Psoas muscle (tissue), 8 donors: Measurements from ENCODE around the gene GRIA1. TPM values are rescaled to one million over a fixed set of nuclear protein-coding genes. Genes with fewer than 3 reads are reported as not detected.

ENCODE experiments used
- ATAC-seq, 4 donors: fragments of 200-7000 bp; cut with Tn5 transposase; one replicate each; pipeline ENCODE4 v1.9.1; 2020; ENCODE audit warnings: moderate library complexity in 3 of 4, mild to moderate bottlenecking in 2 of 4
- DNase-seq, 2 donors: peaks; one replicate each; pipeline ENCODE4 v3.0.0-alpha.2; 2020
- H3K27ac ChIP-seq: fragments of 200-600 bp; one replicate; pipeline ENCODE4 v1.8.0; 2022
- H3K27me3 ChIP-seq, 3 donors: fragments of 200-600 bp in 1 of 3; one replicate each; pipeline versions ENCODE4 v1.6.1 to v1.8.0; 2013 to 2022; ENCODE audit warnings: low read length in 2 of 3, mild to moderate bottlenecking in 2 of 3, moderate library complexity in 1 of 3; ENCODE audit not compliant: insufficient read depth in 3 of 3
- H3K36me3 ChIP-seq, 2 donors: fragments of 200-600 bp in 1 of 2; one replicate each; pipeline versions ENCODE4 v1.6.1 to v1.8.0; 2013 to 2022; ENCODE audit warnings: low read depth in 1 of 2, mild to moderate bottlenecking in 1 of 2, moderate library complexity in 1 of 2; ENCODE audit not compliant: insufficient read depth in 1 of 2
- H3K4me1 ChIP-seq: fragments of 200-600 bp; one replicate; pipeline ENCODE4 v1.8.0; 2022
- H3K4me3 ChIP-seq: fragments of 200-600 bp; one replicate; pipeline ENCODE4 v1.8.0; 2022; ENCODE audit warnings: mild to moderate bottlenecking
- H3K9me3 ChIP-seq: fragments of 200-600 bp; one replicate; pipeline ENCODE4 v1.8.0; 2022
- WGBS, 3 donors: extraction: QIAGEN DNeasy Blood & Tissue Kit; methylation state at CpG; one replicate each; pipeline versions ENCODE4 v1.1.6 to v1.1.7; 2013; 5-methylcytosine and 5-hydroxymethylcytosine counted together
- intact Hi-C, 2 donors: fragments of 100-400 bp; cut with DNase I; formaldehyde crosslinking; loops; one replicate each; pipeline versions ENCODE4 v1.11.0 to v1.14.2; 2022
- polyA plus RNA-seq, 3 donors: library from polyadenylated mRNA; stranded (reverse); fragments of 200-250 nt; gene quantifications; one replicate each; pipeline ENCODE4 v1.2.3, GENCODE V29; 2013
- total RNA-seq, 4 donors: library from RNA; stranded (reverse); fragmentation: NEBNext Ultra II Directional in 2 of 4; extraction: Animal tissue kit (Norgen Biotek cat#: 25700) in 2 of 4; gene quantifications; one replicate each; pipeline versions ENCODE4 v1.2.1 to v1.2.4, GENCODE V29; 2021 to 2023
- TF ChIP-seq, protein P1 (sequence below): fragments of 200-600 bp; IDR thresholded peaks from one replicate; pipeline ENCODE4 v1.8.0; 2022; ENCODE audit warnings: antibody characterized with exemption
- donor health status: healthy with polysubstance abuse.
- donor health status: DM: no; HTN: no; CAD: no; lungs with moderate emphysema.
- donor health status: Bipolar disorder and iron deficiency.
- donor health status: healthy.
- donor health status: DM: yes; HTN: yes; CAD: no.
- donor health status: DM: no; HTN: no; CAD: no.
- donor health status: DM: no; HTN: no; CAD: no.
- donor health status: DM: yes; HTN: yes; CAD: no.

Gene GRIA1
- total and polyA plus RNA-seq, 7 donors = 0.03 to 0.49 (median 0.28) TPM; not detected in 2

GRCh38 chr5:153676821-153677220 is 186.4 kb downstream of the GRIA1 start:
- TF ChIP-seq, protein P1, sequence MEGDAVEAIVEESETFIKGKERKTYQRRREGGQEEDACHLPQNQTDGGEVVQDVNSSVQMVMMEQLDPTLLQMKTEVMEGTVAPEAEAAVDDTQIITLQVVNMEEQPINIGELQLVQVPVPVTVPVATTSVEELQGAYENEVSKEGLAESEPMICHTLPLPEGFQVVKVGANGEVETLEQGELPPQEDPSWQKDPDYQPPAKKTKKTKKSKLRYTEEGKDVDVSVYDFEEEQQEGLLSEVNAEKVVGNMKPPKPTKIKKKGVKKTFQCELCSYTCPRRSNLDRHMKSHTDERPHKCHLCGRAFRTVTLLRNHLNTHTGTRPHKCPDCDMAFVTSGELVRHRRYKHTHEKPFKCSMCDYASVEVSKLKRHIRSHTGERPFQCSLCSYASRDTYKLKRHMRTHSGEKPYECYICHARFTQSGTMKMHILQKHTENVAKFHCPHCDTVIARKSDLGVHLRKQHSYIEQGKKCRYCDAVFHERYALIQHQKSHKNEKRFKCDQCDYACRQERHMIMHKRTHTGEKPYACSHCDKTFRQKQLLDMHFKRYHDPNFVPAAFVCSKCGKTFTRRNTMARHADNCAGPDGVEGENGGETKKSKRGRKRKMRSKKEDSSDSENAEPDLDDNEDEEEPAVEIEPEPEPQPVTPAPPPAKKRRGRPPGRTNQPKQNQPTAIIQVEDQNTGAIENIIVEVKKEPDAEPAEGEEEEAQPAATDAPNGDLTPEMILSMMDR = no peak
- DNase-seq = no peak
- Histone ChIP-seq H3K4me1 (no peaks in the 10 kb centered on the region), H3K27me3 (no peaks in the 10 kb centered on the region), H3K36me3 (no peaks in the 10 kb centered on the region), H3K4me3 (no peak overlapping the region), H3K27ac (no peak overlapping the region), H3K9me3 (no peaks in the 10 kb centered on the region)
- 64 to 77% (median 72%) methylated on average over 7 of the region's 7 CpGs for WGBS, 3 donors
- intact Hi-C loops = no loop called here
- ATAC-seq = no peak

DNA sequence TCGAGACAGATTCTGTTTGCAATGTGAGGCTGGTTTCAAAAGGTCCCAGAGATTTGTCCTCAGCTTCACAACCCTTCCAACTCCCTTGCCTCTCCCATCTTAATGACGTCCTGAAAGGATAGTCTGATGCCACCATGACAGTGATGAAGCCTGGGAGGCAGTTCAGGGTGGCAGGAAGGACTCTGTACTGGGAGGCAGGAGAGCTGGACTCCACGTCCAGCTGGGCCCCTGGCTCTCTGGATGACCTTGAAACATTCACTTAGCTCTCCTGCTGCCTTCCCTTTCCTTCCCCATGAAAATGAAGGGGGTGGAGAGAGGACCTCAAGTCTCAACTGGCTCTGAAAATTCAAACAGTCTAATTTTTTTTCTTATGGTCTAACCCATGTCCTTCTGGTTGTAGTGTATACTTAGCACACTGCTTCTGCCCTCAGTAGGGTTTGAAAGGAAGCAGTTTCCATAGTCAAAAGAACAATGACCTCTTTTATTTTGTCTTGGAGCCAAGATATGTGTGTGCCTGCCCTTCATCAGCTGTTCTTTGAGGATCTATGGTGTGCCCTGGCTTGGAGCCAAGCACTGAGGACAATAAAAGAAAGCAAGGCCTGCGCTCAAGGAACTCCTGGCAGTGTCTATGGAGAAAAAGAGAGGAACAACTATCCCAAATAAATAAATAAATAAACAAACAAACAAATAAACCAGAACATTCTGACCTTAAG is 188.3 kb downstream of the GRIA1 start:
- Histone ChIP-seq H3K27me3 (no peaks in the 10 kb centered on the region), H3K36me3 (no peaks in the 10 kb centered on the region), H3K4me3 (no peak overlapping the region), H3K9me3 (no peaks in the 10 kb centered on the region), H3K4me1 (no peaks in the 10 kb centered on the region), H3K27ac (no peak overlapping the region)
- ATAC-seq (no peak), DNase-seq (no peak)
- 25 to 36% (median 26%) methylated on average over 4 of the region's 4 CpGs for WGBS, 3 donors
- intact Hi-C loops = no loop called here
- TF ChIP-seq, protein P1 = no peak

DNA sequence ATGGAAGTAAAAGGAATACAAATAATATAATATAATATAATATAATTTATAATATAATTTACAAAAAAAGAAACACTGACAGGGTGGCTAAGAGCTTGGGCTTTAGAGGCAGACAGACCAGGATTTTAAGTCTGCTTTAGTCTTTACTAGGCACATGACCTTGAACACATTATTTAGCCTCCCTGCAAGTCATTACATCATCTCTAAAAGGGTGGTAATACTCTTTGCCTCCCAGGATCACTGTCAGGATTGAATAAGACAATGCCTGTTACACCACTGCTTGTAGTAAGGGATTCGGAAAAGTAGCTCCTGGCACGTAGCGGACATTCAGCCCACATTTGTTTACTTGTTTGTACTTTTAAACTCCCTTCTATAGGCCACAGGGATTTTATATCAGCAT is 199.8 kb downstream of the GRIA1 start:
- H3K36me3 ChIP-seq = no peaks in the 10 kb centered on the region
- H3K27me3 ChIP-seq = no peaks in the 10 kb centered on the region
- WGBS, 3 donors = 86 to 91% (median 90%) methylated on average over 3 of the region's 3 CpGs
- ATAC-seq (no peak), DNase-seq (no peak)
- intact Hi-C loops = no loop called here
- no peak overlapping the region for H3K4me3 ChIP-seq
- H3K27ac ChIP-seq = no peak overlapping the region
- no peaks in the 10 kb centered on the region for H3K4me1 ChIP-seq
- no peaks in the 10 kb centered on the region for H3K9me3 ChIP-seq
- TF ChIP-seq, protein P1 = no peak

DNA sequence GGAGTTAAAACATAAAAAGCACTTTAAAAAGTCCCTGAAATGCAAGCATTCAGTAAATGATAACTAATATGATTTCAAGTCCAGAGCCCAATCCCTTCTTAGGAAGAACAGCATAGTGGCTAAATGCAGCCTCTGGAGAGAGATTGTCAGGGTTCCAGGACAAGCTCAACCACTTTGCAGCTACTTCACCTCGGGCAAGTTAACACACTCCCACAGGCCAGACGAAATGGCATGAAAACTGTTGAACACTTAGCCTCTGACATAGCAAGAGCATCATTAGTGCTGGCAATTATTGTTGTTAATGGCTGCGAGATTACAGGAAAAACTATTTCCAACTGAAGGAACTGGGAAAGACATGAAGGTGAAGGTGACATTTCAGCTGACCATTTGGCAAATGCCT is 205.8 kb downstream of the GRIA1 start:
- Histone ChIP-seq H3K27ac (no peak overlapping the region), H3K36me3 (no peaks in the 10 kb centered on the region), H3K4me1 (no peaks in the 10 kb centered on the region), H3K9me3 (no peaks in the 10 kb centered on the region), H3K4me3 (no peak overlapping the region), H3K27me3 (no peaks in the 10 kb centered on the region)
- ATAC-seq (no peak), DNase-seq (no peak)
- TF ChIP-seq, protein P1 = no peak
- intact Hi-C loops = no loop called here
- 57 to 66% (median 64%) methylated on average over 3 of the region's 3 CpGs for WGBS, 3 donors

- Histone ChIP-seq H3K27me3 (no peaks in the 10 kb centered on the region), H3K9me3 (no peaks in the 10 kb centered on the region), H3K4me3 (no peak overlapping the region), H3K36me3 (no peaks in the 10 kb centered on the region), H3K4me1 (no peaks in the 10 kb centered on the region), H3K27ac (no peak overlapping the region)
- TF ChIP-seq, protein P1 = no peak
- 73 to 94% (median 78%) methylated on average over 3 of the region's 3 CpGs for WGBS, 3 donors
- intact Hi-C loops = no loop called here
- ATAC-seq (no peak), DNase-seq (no peak)
These were observed 208.6 kb downstream of the GRIA1 start for GRCh38 chr5:153699035-153699434.
